HG02885 (cell line): ENCODE data around the gene ANKRD22.
"Not testable (repeated sequence)": the region's sequence is repeated elsewhere in the genome, so short reads cannot be mapped to it uniquely, and the experiment has no call there.

Experiments used
- ATAC-seq: cut with Tn5 transposase; IDR thresholded peaks from one replicate; pipeline ENCODE4 v1.9.1; 2021; ENCODE audit warnings: mild to moderate bottlenecking; ENCODE audit not compliant: unreplicated experiment, poor library complexity

The ANKRD22 gene

GRCh38 chr10:88840104-88840503 is 11.5 kb downstream of the ANKRD22 start:
- ATAC-seq, result no peak

- no peak for ATAC-seq
These were observed 12.8 kb downstream of the ANKRD22 start for GRCh38 chr10:88838766-88839350.

GRCh38 chr10:88837632-88838031 is 14.0 kb downstream of the ANKRD22 start:
- ATAC-seq, result not testable (repeated sequence)

- peak; percentile 23 for ATAC-seq
These were observed 15.8 kb downstream of the ANKRD22 start for GRCh38 chr10:88835910-88836221.

GRCh38 chr10:88835096-88835909 is 16.3 kb downstream of the ANKRD22 start:
- ATAC-seq, result peak; percentile 85

- ATAC-seq, result no peak
These were observed 17.9 kb downstream of the ANKRD22 start for GRCh38 chr10:88833723-88834122.

- ATAC-seq, result no peak
These were observed 18.5 kb downstream of the ANKRD22 start for GRCh38 chr10:88833156-88833555.

- ATAC-seq, result no peak
These were observed 19.3 kb downstream of the ANKRD22 start for GRCh38 chr10:88832376-88832775.

GRCh38 chr10:88831709-88832108 is 19.9 kb downstream of the ANKRD22 start:
- no peak for ATAC-seq

- ATAC-seq, result no peak
These were observed 20.9 kb downstream of the ANKRD22 start for GRCh38 chr10:88830643-88831268.

GRCh38 chr10:88828310-88828709 is 23.3 kb downstream of the ANKRD22 start:
- no peak for ATAC-seq

- no peak for ATAC-seq
These were observed 24.0 kb downstream of the ANKRD22 start for GRCh38 chr10:88827671-88828070.

GRCh38 chr10:88826388-88826787 is 25.3 kb downstream of the ANKRD22 start:
- ATAC-seq, result no peak

- no peak for ATAC-seq
These were observed 30.8 kb downstream of the ANKRD22 start for GRCh38 chr10:88820748-88821401.

GRCh38 chr10:88819290-88819689 is 32.4 kb downstream of the ANKRD22 start:
- ATAC-seq, result no peak

- ATAC-seq, result no peak
These were observed 38.4 kb downstream of the ANKRD22 start for GRCh38 chr10:88813200-88813599.

GRCh38 chr10:88810196-88810961 is 41.3 kb downstream of the ANKRD22 start:
- ATAC-seq, result peak; percentile 43

GRCh38 chr10:88809621-88810020 is 42.0 kb downstream of the ANKRD22 start:
- no peak for ATAC-seq

GRCh38 chr10:88805924-88806323 is 45.7 kb downstream of the ANKRD22 start:
- no peak for ATAC-seq

GRCh38 chr10:88805361-88805760 is 46.3 kb downstream of the ANKRD22 start:
- ATAC-seq, result no peak
